Vagina (tissue), 2 donors: ENCODE results near the gene SLC28A1.
"Not testable (repeated sequence)": the region's sequence is repeated elsewhere in the genome, so short reads cannot be mapped to it uniquely, and the experiment has no call there.

Experiments
- POLR2AphosphoS5 ChIP-seq, 2 donors: sonication (generic); formaldehyde crosslinking; IDR thresholded peaks; one replicate each; pipeline ENCODE4 v1.9.0; 2017; ENCODE audit warnings: antibody characterized with exemption in 2 of 2, mild to moderate bottlenecking in 2 of 2, low read depth in 1 of 2; ENCODE audit not compliant: insufficient read depth in 1 of 2
- TF ChIP-seq, protein P1 (sequence below), 3 experiments: fragments of 450-650 bp in 2 of 3; fragments of 200-600 bp in 1 of 3; sonication (generic) in 1 of 3; IDR thresholded peaks; one replicate each; pipeline ENCODE4 v1.5.1; 2017 to 2019; ENCODE audit warnings: antibody characterized with exemption in 3 of 3, mild to moderate bottlenecking in 2 of 3, moderate library complexity in 2 of 3

DNA sequence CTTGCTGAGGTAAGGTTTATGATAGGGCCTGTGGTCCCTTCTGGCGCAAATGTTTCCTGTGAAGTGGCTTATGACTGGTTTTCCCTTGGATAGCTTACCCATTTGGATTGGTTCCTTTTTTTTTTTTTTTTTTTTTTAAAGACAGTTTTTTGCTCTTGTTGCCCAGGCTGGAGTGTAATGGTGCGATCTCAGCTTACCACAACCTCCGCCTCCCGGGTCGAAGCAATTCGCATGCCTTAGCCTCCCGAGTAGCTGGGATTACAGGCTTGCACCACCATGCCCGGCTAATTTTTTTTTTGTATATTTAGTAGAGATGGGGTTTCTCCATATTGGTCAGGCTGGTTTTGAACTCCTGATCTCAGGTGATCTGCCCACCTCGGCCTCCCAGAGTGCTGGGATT is 102.9 kb downstream of the SLC28A1 start:
- TF ChIP-seq, protein P1, sequence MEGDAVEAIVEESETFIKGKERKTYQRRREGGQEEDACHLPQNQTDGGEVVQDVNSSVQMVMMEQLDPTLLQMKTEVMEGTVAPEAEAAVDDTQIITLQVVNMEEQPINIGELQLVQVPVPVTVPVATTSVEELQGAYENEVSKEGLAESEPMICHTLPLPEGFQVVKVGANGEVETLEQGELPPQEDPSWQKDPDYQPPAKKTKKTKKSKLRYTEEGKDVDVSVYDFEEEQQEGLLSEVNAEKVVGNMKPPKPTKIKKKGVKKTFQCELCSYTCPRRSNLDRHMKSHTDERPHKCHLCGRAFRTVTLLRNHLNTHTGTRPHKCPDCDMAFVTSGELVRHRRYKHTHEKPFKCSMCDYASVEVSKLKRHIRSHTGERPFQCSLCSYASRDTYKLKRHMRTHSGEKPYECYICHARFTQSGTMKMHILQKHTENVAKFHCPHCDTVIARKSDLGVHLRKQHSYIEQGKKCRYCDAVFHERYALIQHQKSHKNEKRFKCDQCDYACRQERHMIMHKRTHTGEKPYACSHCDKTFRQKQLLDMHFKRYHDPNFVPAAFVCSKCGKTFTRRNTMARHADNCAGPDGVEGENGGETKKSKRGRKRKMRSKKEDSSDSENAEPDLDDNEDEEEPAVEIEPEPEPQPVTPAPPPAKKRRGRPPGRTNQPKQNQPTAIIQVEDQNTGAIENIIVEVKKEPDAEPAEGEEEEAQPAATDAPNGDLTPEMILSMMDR (IDR thresholded peaks at IDR 0.05) = not testable (repeated sequence)
- not testable (repeated sequence) for TF ChIP-seq POLR2AphosphoS5 (IDR thresholded peaks at IDR 0.05; ENCODE audit: insufficient read depth in 1 of 2, low read depth in 1 of 2)
